ENCODE results near the gene CD207. TPM values are rescaled to one million over a fixed set of nuclear protein-coding genes. Genes with fewer than 3 reads are reported as not detected.

CD207 gene
- total and polyA plus RNA-seq, 3 donors from 2014 or later, result 0.19 to 1.5 (median 0.79) TPM

DNA sequence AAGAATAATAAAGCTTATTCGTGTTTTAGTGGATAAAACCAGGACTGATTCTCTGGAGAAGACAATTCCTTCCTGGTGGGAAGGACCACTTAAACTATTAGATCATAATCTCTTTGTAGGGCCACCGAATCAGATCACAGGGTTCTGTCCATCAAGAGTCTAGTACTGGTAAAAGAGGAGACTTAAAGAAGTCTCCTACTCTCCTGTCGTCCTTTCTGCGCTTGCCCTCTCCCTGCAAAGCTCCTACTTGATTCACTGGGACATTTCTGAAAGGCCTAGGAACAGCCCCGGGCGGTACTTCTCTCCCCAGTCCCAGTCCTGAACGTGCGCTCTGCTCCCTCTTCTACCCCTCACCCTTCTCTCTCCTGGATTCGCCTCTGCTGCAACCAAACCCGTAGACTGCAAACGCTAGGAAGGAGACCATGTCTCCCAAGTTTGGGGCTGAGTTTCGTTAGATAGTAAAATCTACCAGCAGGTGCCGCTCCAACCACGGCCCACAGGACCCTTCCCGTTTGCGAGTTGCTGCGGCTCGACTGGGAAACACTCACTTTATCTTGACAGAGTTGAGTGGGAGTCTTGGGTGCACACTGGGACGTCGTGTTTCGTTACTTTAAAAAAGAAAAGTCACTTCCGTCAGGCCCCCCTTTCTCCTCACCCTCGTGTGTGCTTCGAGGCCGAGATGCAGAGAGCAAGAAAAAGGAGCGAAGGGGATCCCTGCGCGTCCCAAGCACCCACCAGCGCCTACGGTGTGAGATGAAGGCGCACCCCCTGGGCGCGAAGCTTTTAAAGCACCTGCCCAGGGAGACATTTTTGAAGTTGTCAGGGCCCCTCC, 46.1 kb downstream of the CD207 start:
- H3K4me3 ChIP-seq, result peak overlapping the region; percentile 20 to 24
- no peaks in the 10 kb centered on the region for H3K27me3 ChIP-seq
- DNase-seq, result peak; percentile 80
- no peak overlapping the region for H3K27ac ChIP-seq
- no peaks in the 10 kb centered on the region for H3K36me3 ChIP-seq (ENCODE audit: low read depth, missing control alignments)
- peaks cover 5% of the 10 kb centered on the region for H3K4me1 ChIP-seq
- intact Hi-C loops (cut with DNase I; ENCODE audit: low total_unique reads), result no loop called here
- 3 to 4% methylated on average over 30 to 33 of the region's 33 CpGs for WGBS, 2 donors
- TF ChIP-seq, protein P1, sequence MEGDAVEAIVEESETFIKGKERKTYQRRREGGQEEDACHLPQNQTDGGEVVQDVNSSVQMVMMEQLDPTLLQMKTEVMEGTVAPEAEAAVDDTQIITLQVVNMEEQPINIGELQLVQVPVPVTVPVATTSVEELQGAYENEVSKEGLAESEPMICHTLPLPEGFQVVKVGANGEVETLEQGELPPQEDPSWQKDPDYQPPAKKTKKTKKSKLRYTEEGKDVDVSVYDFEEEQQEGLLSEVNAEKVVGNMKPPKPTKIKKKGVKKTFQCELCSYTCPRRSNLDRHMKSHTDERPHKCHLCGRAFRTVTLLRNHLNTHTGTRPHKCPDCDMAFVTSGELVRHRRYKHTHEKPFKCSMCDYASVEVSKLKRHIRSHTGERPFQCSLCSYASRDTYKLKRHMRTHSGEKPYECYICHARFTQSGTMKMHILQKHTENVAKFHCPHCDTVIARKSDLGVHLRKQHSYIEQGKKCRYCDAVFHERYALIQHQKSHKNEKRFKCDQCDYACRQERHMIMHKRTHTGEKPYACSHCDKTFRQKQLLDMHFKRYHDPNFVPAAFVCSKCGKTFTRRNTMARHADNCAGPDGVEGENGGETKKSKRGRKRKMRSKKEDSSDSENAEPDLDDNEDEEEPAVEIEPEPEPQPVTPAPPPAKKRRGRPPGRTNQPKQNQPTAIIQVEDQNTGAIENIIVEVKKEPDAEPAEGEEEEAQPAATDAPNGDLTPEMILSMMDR (IDR thresholded peaks at IDR 0.05), result peak in 2 of 3 experiments; percentile 46 to 48
- no peak for TF ChIP-seq POLR2A (IDR thresholded peaks at IDR 0.05)
- no peaks in the 10 kb centered on the region for H3K9me3 ChIP-seq

DNA sequence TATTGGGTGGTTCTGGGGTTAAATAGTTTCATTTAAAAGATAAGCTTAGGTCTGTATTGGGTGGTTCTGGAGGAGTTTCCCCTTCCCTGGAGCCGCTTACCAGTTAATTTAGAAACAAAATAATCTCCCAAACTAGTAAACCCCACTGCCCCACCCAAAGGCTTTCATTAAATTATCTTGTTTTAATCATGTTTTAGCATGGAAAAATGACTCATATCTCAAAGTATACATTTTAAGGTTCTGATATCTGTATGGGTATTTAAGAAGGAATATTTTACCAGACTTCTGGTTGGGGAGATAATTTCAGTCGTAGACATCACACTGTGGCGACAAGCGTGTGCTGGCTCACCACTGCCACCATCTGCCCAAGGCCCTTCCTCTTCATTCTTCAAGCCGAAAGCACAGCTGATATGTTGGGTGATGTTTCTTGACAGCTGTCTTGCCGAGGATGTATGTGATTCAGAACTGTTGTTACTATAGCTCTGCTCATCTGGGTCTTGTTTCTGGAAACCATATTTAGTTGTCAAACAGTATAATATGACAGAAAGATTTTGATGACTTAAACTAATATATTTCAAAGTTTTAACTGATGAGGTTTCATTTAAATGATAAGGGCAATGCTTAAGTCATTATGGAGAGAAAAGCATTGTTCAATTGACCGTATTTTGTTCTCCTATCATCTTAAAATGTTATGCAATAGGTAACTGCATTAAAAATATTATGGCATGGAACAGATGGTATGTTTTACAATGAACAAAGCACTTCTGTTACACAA, 50.3 kb downstream of the CD207 start:
- intact Hi-C loops (cut with DNase I; ENCODE audit: low total_unique reads), result no loop called here
- TF ChIP-seq POLR2A (IDR thresholded peaks at IDR 0.05), result no peak
- TF ChIP-seq, protein P1 (IDR thresholded peaks at IDR 0.05), result peak in 1 of 3 experiments; percentile 14
- Histone ChIP-seq H3K4me3 (no peak overlapping the region), H3K27ac (no peak overlapping the region), H3K27me3 (no peaks in the 10 kb centered on the region), H3K36me3 (ENCODE audit: low read depth, missing control alignments) (no peaks in the 10 kb centered on the region), H3K4me1 (peaks cover 5% of the 10 kb centered on the region), H3K9me3 (no peaks in the 10 kb centered on the region)
- peak; percentile 42 for DNase-seq
- WGBS, 2 donors, result 36 to 60% methylated on average over 7 of the region's 7 CpGs

DNA sequence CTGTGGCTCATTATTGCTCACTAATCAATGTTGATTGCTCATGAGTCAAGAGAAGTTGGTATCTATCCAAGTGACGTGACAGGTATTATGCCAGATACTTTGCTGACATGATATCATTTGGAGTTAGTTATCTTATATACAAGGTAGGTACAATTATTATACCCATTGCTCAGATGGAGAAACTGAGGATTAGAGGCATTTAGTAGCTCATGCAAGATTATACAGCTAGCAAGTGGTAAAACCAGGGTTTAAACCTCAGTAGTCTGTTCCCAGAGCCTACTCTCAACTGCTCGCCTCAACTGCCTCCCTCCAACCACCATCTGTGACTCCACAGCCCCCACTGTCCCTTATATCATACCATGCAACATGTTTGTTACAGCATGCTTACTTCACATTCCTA, 51.3 kb downstream of the CD207 start:
- TF ChIP-seq, protein P1 (IDR thresholded peaks at IDR 0.05), result no peak
- no peak for TF ChIP-seq POLR2A (IDR thresholded peaks at IDR 0.05)
- no peak overlapping the region for H3K4me3 ChIP-seq
- intact Hi-C loops (cut with DNase I; ENCODE audit: low total_unique reads), result no loop called here
- WGBS, 2 donors, result 97 to 98% methylated on average over 2 of the region's 2 CpGs
- no peaks in the 10 kb centered on the region for H3K27me3 ChIP-seq
- H3K9me3 ChIP-seq, result no peaks in the 10 kb centered on the region
- H3K4me1 ChIP-seq, result no peaks in the 10 kb centered on the region
- DNase-seq, result no peak
- no peaks in the 10 kb centered on the region for H3K36me3 ChIP-seq (ENCODE audit: low read depth, missing control alignments)
- no peak overlapping the region for H3K27ac ChIP-seq

Small RNA genes lying within 50 kb of the gene (small RNA-seq; reads per million reads assigned to genes)
- gene HMGN2P21, result 0 reads per million in 2 donors

Other genes with a start within 250 kb of the CD207 start
- 1 to 10 TPM; 5.1 to 6.1 TPM for gene ADD2, start 67.6 kb downstream of the CD207 start, total RNA-seq
- 5.8 TPM for gene ADD2, start 67.6 kb downstream of the CD207 start, polyA plus RNA-seq (ENCODE audit: insufficient read depth, low read depth, low replicate concordance)
- under 1 TPM in 1 of 2 donors, not detected in 1; 0.62 TPM for gene FIGLA, start 45.2 kb downstream of the CD207 start, total RNA-seq
- gene FIGLA, start 45.2 kb downstream of the CD207 start, polyA plus RNA-seq (ENCODE audit: insufficient read depth, low read depth, low replicate concordance), result 0.69 TPM
- gene CLEC4F, start 15.2 kb downstream of the CD207 start, total RNA-seq, result under 1 TPM; 0.31 to 0.79 TPM
- 2.6 TPM for gene CLEC4F, start 15.2 kb downstream of the CD207 start, polyA plus RNA-seq (ENCODE audit: insufficient read depth, low read depth, low replicate concordance)
- 1 to 10 TPM in 1 of 2 donors, under 1 TPM in 1; 0.94 to 1.2 TPM for gene VAX2, start 64.8 kb upstream of the CD207 start, total RNA-seq
- 0.58 TPM for gene VAX2, start 64.8 kb upstream of the CD207 start, polyA plus RNA-seq (ENCODE audit: insufficient read depth, low read depth, low replicate concordance)
- 1 to 10 TPM; 1.7 to 2.9 TPM for gene ATP6V1B1, start 100.1 kb upstream of the CD207 start, total RNA-seq
- gene ATP6V1B1, start 100.1 kb upstream of the CD207 start, polyA plus RNA-seq (ENCODE audit: insufficient read depth, low read depth, low replicate concordance), result not detected
- gene ANKRD53, start 142.8 kb upstream of the CD207 start, total RNA-seq, result 10 to 100 TPM; 10.6 to 36.3 TPM
- gene ANKRD53, start 142.8 kb upstream of the CD207 start, polyA plus RNA-seq (ENCODE audit: insufficient read depth, low read depth, low replicate concordance), result 52.2 TPM
- gene TEX261, start 159.1 kb upstream of the CD207 start, total RNA-seq, result 10 to 100 TPM; 39.0 to 40.7 TPM
- 133 TPM for gene TEX261, start 159.1 kb upstream of the CD207 start, polyA plus RNA-seq (ENCODE audit: insufficient read depth, low read depth, low replicate concordance)
- gene NAGK, start 232.8 kb upstream of the CD207 start, total RNA-seq, result 10 to 100 TPM; 77.5 to 87.5 TPM
- 153 TPM for gene NAGK, start 232.8 kb upstream of the CD207 start, polyA plus RNA-seq (ENCODE audit: insufficient read depth, low read depth, low replicate concordance)